Immature natural killer cell (primary cell): ENCODE data around the gene GALNT17. TPM values are rescaled to one million over a fixed set of nuclear protein-coding genes. Genes with fewer than 3 reads are reported as not detected.

Experiments
- DNase-seq, 3 donors: peaks; one replicate each; pipeline ENCODE4 v3.0.0; 2022; ENCODE audit warnings: mixed read lengths in 1 of 3
- H3K27ac Mint-ChIP-seq, 6 donors: one replicate each; pipeline ENCODE4 v1.8.0; 2020; ENCODE audit warnings: mixed read lengths in 6 of 6, mild to moderate bottlenecking in 5 of 6, inconsistent platforms in 4 of 6, moderate library complexity in 3 of 6
- H3K27me3 Mint-ChIP-seq, 3 donors: one replicate each; pipeline ENCODE4 v1.8.0; 2020 to 2021; ENCODE audit warnings: low read depth in 3 of 3, mild to moderate bottlenecking in 3 of 3, mixed read lengths in 3 of 3, moderate library complexity in 3 of 3, inconsistent platforms in 1 of 3
- H3K36me3 Mint-ChIP-seq, 3 donors: one replicate each; pipeline ENCODE4 v1.8.0; 2020; ENCODE audit warnings: mixed read lengths in 3 of 3, inconsistent platforms in 2 of 3, mild to moderate bottlenecking in 2 of 3
- H3K4me1 Mint-ChIP-seq, 2 donors: one replicate each; pipeline ENCODE4 v1.8.0; 2020; ENCODE audit warnings: inconsistent platforms in 2 of 2, mild to moderate bottlenecking in 2 of 2, mixed read lengths in 2 of 2, moderate library complexity in 1 of 2
- H3K4me3 Mint-ChIP-seq, 5 donors: one replicate each; pipeline ENCODE4 v1.8.0; 2020; ENCODE audit warnings: mild to moderate bottlenecking in 5 of 5, mixed read lengths in 5 of 5, inconsistent platforms in 3 of 5, moderate library complexity in 3 of 5
- H3K9me3 Mint-ChIP-seq, 6 donors: one replicate each; pipeline ENCODE4 v1.8.0; 2020; ENCODE audit warnings: mild to moderate bottlenecking in 6 of 6, mixed read lengths in 6 of 6, inconsistent platforms in 4 of 6, moderate library complexity in 3 of 6
- polyA plus RNA-seq, 3 donors: library from polyadenylated mRNA; unstranded; fragments of 300-500 nt; fragmentation: Illumina TruSeq; gene quantifications; one replicate each; pipeline ENCODE4 v1.2.3, GENCODE V29; 2021

Gene GALNT17
- polyA plus RNA-seq, 3 donors from 2014 or later: not detected

- Mint-ChIP-seq H3K4me1 (no peaks in the 10 kb centered on the region), H3K27me3 (peaks cover 0 to 5% (median 2%) of the 10 kb centered on the region in 3 donors), H3K36me3 (no peaks in the 10 kb centered on the region), H3K9me3 (peaks cover 6 to 30% (median 14%) of the 10 kb centered on the region in 6 donors), H3K27ac (no peak overlapping the region), H3K4me3 (no peak overlapping the region)
- no peak for DNase-seq
Measured at GRCh38 chr7:71466448-71467145, 334.7 kb downstream of the GALNT17 start.

- Mint-ChIP-seq H3K9me3 (peaks cover 3 to 16% (median 10%) of the 10 kb centered on the region in 6 donors), H3K4me3 (no peak overlapping the region), H3K36me3 (no peaks in the 10 kb centered on the region), H3K27ac (no peak overlapping the region), H3K4me1 (no peaks in the 10 kb centered on the region), H3K27me3 (peaks cover 0 to 2% (median 0%) of the 10 kb centered on the region in 3 donors)
- no peak for DNase-seq
Measured at GRCh38 chr7:71470326-71470725, 338.4 kb downstream of the GALNT17 start.

DNA sequence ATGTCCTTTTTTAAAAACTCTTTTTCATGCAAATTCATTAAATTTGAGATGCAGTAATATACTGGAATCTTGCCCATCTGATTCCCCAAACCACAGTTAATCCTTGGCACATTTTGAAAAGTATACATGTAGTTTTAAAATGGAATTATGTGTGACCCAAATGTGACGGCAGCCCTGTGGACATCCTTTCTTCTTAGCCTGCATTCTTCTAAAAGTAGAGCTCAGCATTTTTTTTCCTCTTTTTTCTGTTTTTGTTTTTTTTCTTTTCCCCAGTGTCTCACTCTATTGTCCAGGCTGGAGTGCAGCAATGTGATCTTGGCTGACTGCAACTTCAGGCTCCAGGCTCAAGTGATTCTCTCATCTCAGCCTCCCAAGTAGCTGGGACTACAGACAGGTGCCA is 338.9 kb downstream of the GALNT17 start:
- Mint-ChIP-seq H3K27ac (no peak overlapping the region), H3K9me3 (peaks cover 0 to 12% (median 10%) of the 10 kb centered on the region in 6 donors), H3K4me1 (no peaks in the 10 kb centered on the region), H3K27me3 (peaks cover 0 to 2% (median 0%) of the 10 kb centered on the region in 3 donors), H3K4me3 (no peak overlapping the region), H3K36me3 (no peaks in the 10 kb centered on the region)
- DNase-seq: no peak

DNA sequence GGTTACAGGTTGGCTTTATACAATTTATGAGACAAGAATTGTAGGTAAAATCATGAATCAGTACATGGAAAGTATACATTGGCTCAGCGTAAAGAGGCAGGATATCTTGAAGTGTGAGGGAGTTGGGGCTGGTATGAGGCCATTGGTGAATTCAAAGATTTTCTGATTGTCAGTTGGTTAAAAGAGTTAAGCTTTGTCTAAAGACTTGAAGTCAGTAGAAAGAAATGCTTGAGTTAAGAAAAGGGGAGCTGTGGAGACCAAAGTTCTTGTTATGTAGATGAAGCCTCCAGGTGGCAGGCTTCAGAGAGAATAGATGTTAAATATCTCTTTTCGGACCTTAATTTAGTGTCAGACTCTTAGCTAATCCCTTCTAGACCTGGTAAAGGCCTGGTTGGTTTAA is 341.0 kb downstream of the GALNT17 start:
- Mint-ChIP-seq H3K9me3 (peaks cover 0 to 21% (median 6%) of the 10 kb centered on the region in 6 donors), H3K27me3 (peaks cover 0 to 2% (median 0%) of the 10 kb centered on the region in 3 donors), H3K4me3 (no peak overlapping the region), H3K27ac (no peak overlapping the region), H3K36me3 (no peaks in the 10 kb centered on the region), H3K4me1 (no peaks in the 10 kb centered on the region)
- DNase-seq: no peak

GRCh38 chr7:71473366-71473967 is 341.5 kb downstream of the GALNT17 start:
- no peaks in the 10 kb centered on the region for H3K36me3 Mint-ChIP-seq
- no peaks in the 10 kb centered on the region for H3K4me1 Mint-ChIP-seq
- no peak for DNase-seq
- H3K9me3 Mint-ChIP-seq: peaks cover 0 to 20% (median 6%) of the 10 kb centered on the region in 6 donors
- H3K27ac Mint-ChIP-seq: no peak overlapping the region
- H3K4me3 Mint-ChIP-seq: no peak overlapping the region
- peaks cover 0 to 2% (median 0%) of the 10 kb centered on the region in 3 donors for H3K27me3 Mint-ChIP-seq

GRCh38 chr7:71477441-71477840 is 345.5 kb downstream of the GALNT17 start:
- no peak overlapping the region for H3K27ac Mint-ChIP-seq
- no peaks in the 10 kb centered on the region for H3K36me3 Mint-ChIP-seq
- no peak for DNase-seq
- H3K4me1 Mint-ChIP-seq: no peaks in the 10 kb centered on the region
- H3K4me3 Mint-ChIP-seq: no peak overlapping the region
- H3K27me3 Mint-ChIP-seq: peaks cover 0 to 1% (median 0%) of the 10 kb centered on the region in 3 donors
- H3K9me3 Mint-ChIP-seq: peaks cover 0 to 16% (median 5%) of the 10 kb centered on the region in 6 donors

DNA sequence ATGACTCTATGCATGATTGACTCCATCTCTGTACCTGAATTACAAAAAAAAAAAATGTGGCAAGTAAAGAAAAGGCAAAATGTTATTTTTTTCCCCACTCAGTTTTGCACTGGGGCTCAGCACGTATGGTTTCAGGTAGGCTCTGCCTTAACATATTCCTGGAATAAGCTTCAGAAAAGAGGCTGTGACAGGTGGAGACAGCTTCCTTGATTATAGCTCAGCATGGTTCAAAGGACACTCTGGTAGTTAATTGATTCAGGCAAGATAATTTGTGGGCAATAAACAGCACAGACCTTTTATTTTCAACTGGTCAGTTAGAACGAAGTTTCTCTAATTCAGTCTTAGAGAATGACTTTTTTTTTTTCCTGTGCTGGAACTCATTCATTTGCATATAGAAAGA is 347.3 kb downstream of the GALNT17 start:
- H3K4me1 Mint-ChIP-seq: no peaks in the 10 kb centered on the region
- peaks cover 0 to 15% (median 5%) of the 10 kb centered on the region in 6 donors for H3K9me3 Mint-ChIP-seq
- no peak overlapping the region for H3K4me3 Mint-ChIP-seq

DNA sequence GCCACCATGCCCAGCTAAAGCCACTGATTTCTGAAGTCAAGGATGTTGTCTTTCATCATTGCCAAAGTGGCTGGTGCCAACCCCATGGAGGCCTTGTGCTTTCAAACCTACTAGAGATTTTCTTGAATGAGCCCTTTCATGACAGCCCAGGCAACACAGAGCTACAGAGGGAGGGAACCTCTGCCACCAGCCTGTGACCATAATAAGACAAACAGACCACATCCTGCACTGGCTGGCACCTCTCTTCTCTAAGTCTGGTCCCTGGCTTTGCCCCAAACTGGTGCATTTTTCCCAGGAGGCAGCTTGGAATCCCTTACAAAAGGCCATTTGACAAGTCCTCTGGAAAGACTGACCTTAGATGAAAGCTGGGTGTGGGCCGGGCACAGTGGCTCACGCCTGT is 348.8 kb downstream of the GALNT17 start:
- Mint-ChIP-seq H3K4me1 (no peaks in the 10 kb centered on the region), H3K9me3 (peaks cover 0 to 17% (median 3%) of the 10 kb centered on the region in 6 donors), H3K4me3 (no peak overlapping the region), H3K27me3 (peaks cover 0 to 1% (median 0%) of the 10 kb centered on the region in 3 donors), H3K27ac (no peak overlapping the region), H3K36me3 (no peaks in the 10 kb centered on the region)
- no peak for DNase-seq

More for the DNA sequence above, 347.3 kb downstream of the GALNT17 start:
- Mint-ChIP-seq H3K27ac (no peak overlapping the region), H3K27me3 (peaks cover 0 to 1% (median 0%) of the 10 kb centered on the region in 3 donors), H3K36me3 (no peaks in the 10 kb centered on the region)
- DNase-seq: no peak

DNA sequence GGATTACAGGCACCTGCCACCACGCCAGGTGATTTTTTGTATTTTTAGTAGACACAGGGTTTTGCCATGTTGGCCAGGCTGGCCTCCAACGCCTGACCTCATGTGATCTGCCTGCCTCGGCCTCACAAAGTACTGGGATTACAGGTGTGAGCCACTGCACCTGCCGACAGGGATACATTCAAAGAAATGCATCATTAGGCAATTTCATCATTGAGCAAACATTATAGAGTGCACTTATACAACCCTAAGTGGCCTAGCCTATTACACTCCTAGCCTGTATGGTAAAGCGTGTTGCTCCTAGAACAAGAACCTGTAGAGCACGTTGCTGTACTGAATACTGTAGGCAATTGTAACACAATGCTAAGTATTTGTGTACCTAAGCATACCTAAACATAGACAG is 350.3 kb downstream of the GALNT17 start:
- H3K9me3 Mint-ChIP-seq: peaks cover 1 to 12% (median 3%) of the 10 kb centered on the region in 6 donors
- no peak for DNase-seq
- no peaks in the 10 kb centered on the region for H3K36me3 Mint-ChIP-seq
- no peak overlapping the region for H3K4me3 Mint-ChIP-seq
- no peaks in the 10 kb centered on the region for H3K4me1 Mint-ChIP-seq
- no peak overlapping the region for H3K27ac Mint-ChIP-seq
- H3K27me3 Mint-ChIP-seq: peaks cover 0 to 3% (median 1%) of the 10 kb centered on the region in 3 donors

- H3K27me3 Mint-ChIP-seq: peaks cover 0 to 3% (median 1%) of the 10 kb centered on the region in 3 donors
- H3K4me1 Mint-ChIP-seq: no peaks in the 10 kb centered on the region
- H3K9me3 Mint-ChIP-seq: peaks cover 1 to 12% (median 5%) of the 10 kb centered on the region in 6 donors
- H3K36me3 Mint-ChIP-seq: no peaks in the 10 kb centered on the region
- no peak for DNase-seq
- no peak overlapping the region for H3K4me3 Mint-ChIP-seq
- no peak overlapping the region for H3K27ac Mint-ChIP-seq
Measured at GRCh38 chr7:71484380-71484779, 352.4 kb downstream of the GALNT17 start.

DNA sequence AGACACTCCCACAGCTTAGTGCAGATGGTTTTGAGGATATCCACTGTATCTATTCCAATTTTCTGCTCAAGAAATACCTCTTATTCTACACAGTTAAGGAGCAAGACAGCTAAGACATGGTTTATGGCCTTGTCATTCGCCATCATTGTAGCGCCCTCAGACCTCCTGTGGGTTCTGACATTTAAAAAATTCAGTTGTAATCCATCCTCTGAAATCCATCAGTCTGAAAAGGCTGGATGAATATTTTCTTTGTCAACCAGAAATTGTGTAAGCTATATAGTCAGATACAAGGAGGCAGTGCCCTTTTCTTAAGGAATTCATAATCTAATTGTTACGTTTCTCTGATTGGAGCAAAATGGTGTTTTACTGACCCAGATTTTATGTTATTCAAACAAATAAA is 353.6 kb downstream of the GALNT17 start:
- no peak overlapping the region for H3K27ac Mint-ChIP-seq
- peaks cover 0 to 3% (median 0%) of the 10 kb centered on the region in 3 donors for H3K27me3 Mint-ChIP-seq
- DNase-seq: no peak
- no peak overlapping the region for H3K4me3 Mint-ChIP-seq
- peaks cover 1 to 15% (median 6%) of the 10 kb centered on the region in 6 donors for H3K9me3 Mint-ChIP-seq
- H3K4me1 Mint-ChIP-seq: no peaks in the 10 kb centered on the region
- H3K36me3 Mint-ChIP-seq: no peaks in the 10 kb centered on the region

DNA sequence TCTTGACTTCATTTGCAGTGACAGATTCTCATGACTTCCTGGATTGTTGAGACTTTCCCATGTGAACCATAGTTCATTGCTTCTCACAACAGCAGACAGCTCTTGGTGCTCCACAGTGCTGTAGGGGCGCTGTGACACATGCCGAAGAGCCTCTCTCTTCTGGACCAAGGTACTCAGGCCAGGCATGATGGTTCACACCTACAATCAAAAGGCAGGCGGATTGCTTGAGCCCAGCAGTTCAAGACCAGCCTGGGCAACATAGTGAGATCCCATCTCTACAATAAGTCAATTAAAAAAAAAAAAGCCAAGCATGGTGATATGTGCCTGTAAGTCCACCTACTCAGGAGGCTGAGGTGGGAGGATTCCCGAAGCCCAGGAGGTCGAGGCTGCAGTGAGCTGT is 354.5 kb downstream of the GALNT17 start:
- H3K27ac Mint-ChIP-seq: no peak overlapping the region
- DNase-seq: no peak
- no peaks in the 10 kb centered on the region for H3K36me3 Mint-ChIP-seq
- H3K4me3 Mint-ChIP-seq: no peak overlapping the region
- peaks cover 1 to 15% (median 7%) of the 10 kb centered on the region in 6 donors for H3K9me3 Mint-ChIP-seq
- H3K4me1 Mint-ChIP-seq: no peaks in the 10 kb centered on the region
- H3K27me3 Mint-ChIP-seq: peaks cover 0 to 3% (median 0%) of the 10 kb centered on the region in 3 donors

DNA sequence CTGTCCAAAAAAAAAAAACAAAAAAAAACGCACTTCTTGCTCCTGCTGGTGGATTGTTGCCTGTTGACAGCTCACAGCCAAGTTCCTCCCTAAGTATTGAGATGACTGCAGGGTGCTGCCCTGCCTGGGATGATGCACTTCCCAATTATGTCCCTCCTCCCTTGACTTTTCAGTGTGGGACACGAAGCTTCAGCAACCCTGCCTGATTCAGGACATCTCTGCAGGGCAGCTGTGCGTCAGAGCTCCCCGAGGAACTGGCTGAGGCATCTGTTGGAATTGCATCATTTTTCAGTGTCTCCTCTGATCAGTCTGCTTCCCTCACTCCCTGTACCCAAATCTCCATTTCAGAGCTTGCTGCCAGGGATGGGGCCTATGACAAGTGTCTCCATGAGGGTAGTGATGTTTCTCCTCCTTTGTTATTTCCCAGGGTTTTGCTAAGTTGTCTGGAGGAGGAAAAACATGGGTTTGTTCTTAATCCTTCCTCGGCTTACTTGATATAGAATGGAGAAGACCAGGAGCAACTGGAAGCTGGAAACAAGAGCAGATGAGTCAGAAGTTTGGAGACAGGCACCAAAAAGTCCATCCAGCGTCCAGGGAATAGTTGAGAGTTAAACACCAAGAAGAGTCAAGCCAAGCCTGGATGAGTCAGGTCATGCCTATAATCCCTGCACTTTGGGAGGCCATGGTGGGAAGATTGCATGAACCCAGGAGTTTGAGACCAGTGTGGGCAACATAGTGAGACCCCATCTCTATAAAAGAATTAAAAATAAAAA is 355.1 kb downstream of the GALNT17 start:
- H3K4me3 Mint-ChIP-seq: no peak overlapping the region
- peaks cover 0 to 15% (median 7%) of the 10 kb centered on the region in 6 donors for H3K9me3 Mint-ChIP-seq
- no peak overlapping the region for H3K27ac Mint-ChIP-seq
- H3K27me3 Mint-ChIP-seq: peaks cover 0 to 3% (median 0%) of the 10 kb centered on the region in 3 donors
- H3K4me1 Mint-ChIP-seq: no peaks in the 10 kb centered on the region
- DNase-seq: no peak
- no peaks in the 10 kb centered on the region for H3K36me3 Mint-ChIP-seq

- Mint-ChIP-seq H3K27me3 (peaks cover 0 to 3% (median 0%) of the 10 kb centered on the region in 3 donors), H3K4me1 (no peaks in the 10 kb centered on the region), H3K27ac (no peak overlapping the region), H3K4me3 (no peak overlapping the region), H3K36me3 (no peaks in the 10 kb centered on the region), H3K9me3 (peaks cover 0 to 15% (median 7%) of the 10 kb centered on the region in 6 donors)
- no peak for DNase-seq
Measured at GRCh38 chr7:71488308-71488707, 356.4 kb downstream of the GALNT17 start.
